C4-2B (cell line): ENCODE results near the gene SLC2A6.

Source experiments
- H3K27ac ChIP-seq: fragments of 450-650 bp; 2 replicates; pipeline ENCODE4 v1.5.1; 2017
- ZFX ChIP-seq: fragments of 450-650 bp; IDR thresholded peaks from 2 replicates; pipeline ENCODE4 v1.6.1; 2017
- TF ChIP-seq, protein P1 (sequence below): fragments of 450-650 bp; conservative IDR thresholded peaks from 2 replicates; pipeline ENCODE4 v1.5.1; 2017; ENCODE audit warnings: mild to moderate bottlenecking

SLC2A6 gene

DNA sequence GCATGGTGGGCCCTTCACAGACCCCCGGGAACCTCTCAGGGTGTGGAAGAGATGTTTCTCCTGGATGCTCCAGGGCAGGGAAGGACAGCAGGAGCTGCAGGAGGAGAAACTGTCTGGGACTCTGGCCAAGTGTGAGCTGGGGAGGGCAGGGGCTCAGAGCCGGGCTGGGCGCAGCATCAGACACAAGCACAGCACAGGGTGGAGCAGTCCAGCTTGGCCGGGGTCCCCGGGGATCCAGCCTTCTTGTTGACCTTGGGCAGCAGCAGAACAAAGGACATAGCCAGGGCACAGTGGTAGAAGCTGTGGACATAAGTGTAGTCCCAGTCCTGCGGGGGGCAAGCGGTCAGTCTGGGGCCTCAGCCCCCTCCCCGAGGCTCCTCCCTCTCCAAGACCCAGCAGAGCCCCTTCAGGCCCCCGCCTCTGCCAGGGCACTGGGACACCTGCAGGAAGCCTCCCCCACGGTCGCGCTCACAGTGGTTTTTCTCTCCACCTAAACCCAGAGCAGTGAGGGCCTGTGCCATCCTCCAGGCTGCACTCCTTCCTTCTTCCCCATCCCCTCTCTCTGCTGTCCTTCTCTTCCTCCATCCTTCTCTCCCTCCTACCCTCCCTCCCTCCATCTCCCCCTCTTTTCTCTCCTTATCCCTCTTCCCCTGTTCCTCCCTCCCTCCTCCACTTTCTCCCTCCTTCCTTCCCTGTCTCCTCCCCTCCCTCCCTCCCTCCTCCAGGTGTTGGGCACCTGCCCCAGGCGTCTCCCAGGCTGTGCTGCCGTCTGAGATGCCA is 35.8 kb upstream of the SLC2A6 start:
- no peak overlapping the region for H3K27ac ChIP-seq
- TF ChIP-seq, protein P1, sequence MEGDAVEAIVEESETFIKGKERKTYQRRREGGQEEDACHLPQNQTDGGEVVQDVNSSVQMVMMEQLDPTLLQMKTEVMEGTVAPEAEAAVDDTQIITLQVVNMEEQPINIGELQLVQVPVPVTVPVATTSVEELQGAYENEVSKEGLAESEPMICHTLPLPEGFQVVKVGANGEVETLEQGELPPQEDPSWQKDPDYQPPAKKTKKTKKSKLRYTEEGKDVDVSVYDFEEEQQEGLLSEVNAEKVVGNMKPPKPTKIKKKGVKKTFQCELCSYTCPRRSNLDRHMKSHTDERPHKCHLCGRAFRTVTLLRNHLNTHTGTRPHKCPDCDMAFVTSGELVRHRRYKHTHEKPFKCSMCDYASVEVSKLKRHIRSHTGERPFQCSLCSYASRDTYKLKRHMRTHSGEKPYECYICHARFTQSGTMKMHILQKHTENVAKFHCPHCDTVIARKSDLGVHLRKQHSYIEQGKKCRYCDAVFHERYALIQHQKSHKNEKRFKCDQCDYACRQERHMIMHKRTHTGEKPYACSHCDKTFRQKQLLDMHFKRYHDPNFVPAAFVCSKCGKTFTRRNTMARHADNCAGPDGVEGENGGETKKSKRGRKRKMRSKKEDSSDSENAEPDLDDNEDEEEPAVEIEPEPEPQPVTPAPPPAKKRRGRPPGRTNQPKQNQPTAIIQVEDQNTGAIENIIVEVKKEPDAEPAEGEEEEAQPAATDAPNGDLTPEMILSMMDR, result no peak
- TF ChIP-seq ZFX, result no peak

DNA sequence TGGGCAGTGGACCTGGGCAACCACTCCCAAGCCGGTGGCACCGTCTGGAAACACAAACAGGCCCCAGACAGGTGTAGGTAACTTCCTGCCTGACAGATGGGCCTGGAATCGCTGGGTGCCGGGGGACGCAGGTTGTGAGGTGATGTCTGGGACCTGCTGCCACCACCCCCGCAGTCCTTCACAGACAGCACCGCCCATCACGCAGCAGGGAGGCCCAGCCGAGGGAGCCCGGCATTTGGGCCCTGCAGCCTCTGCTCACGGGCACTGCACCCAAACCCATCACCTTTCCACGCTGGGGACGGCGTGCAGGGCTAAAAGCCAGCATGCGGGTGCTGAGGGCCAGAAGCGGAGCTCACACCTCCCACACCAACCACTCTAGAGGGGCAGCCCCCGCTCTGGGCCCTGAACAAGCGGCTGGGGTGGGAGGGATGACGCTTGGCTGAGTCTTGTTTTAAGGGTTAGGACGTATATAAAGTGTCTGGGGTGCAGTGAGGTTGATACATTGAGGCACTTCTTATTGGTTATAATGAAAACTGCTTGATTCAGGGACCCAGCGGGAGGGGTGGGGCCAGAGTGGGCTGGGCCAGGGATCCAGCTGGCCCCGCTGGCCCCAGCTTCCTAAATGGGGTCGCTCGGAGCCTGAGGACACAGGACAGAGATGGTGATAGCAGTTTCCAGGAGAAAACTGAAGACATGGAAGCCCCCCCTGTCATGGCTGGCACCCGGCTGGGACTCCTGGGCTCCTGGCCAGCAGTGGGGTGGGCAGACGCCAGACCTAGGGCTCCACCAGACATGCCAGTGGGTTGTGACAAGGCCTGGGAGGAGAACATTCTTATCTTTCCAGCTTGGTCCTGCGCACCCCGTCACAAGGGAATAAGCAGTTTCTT is 34.6 kb upstream of the SLC2A6 start:
- no peak overlapping the region for H3K27ac ChIP-seq
- TF ChIP-seq, protein P1, result no peak
- TF ChIP-seq ZFX, result no peak

DNA sequence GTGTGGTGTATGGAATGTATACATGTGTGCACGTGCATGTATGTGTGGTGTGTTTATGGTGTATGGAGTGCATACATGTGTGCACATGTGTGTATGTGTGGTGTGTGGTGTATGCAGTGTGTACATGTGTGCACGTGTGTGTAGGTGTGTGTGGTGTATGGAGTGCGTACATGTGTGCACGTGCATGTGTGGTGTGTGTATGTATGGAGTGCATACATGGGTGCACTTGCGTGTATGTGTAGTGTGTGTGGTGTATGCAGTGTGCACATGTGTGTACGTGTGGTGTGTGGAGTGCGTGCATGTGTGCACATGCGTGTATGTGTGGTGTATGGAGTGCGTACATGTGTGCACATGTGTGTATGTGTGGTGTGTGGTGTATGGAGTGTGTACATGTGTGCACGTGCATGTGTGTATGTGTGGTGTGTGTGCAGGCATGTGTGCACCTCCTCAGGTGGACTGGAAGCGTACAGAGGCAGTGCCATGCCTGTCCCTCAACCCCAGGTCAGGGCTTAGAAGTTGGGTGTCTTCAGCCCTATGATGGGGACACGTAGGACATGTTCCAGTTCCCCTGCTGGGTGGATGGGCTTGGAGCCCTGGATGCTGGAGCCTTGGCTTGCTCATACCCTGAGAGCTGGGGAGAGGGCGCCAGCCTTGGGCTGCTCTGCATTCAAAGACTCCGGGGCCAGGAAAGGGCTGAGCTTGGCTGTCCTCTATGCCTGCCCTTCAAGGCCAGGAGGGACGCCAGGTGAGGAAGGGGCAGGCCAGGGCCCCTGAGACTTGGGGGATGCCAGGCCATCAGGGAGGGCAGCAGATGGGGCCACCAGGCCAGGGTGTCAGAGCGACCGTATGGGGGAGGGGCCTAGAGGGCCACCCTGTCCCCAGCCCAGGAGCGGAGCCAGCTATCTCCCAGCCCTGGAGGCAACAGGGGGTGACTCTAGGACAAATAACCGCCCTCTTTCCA is 33.6 kb upstream of the SLC2A6 start:
- H3K27ac ChIP-seq, result no peak overlapping the region
- TF ChIP-seq ZFX, result no peak
- TF ChIP-seq, protein P1, result no peak

DNA sequence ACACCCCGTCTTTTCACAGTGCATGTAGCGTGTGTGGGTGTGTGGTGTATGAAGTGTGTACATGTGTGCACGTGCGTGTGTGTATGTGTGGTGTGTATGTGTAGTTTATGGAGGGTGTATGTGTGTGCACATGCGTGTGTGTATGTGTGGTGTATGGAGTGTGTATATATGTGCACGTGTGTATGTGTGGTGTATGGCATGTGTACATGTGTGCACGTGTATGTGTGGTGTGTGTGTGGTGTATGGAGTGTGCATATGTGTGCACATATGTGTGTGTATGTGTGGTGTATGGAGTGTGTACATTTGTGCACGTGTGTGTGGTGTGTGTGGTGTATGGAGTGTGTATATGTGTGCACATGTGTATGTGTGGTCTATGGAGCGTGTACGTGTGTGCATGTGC is 32.7 kb upstream of the SLC2A6 start:
- TF ChIP-seq, protein P1, result no peak
- TF ChIP-seq ZFX, result no peak
- no peak overlapping the region for H3K27ac ChIP-seq

DNA sequence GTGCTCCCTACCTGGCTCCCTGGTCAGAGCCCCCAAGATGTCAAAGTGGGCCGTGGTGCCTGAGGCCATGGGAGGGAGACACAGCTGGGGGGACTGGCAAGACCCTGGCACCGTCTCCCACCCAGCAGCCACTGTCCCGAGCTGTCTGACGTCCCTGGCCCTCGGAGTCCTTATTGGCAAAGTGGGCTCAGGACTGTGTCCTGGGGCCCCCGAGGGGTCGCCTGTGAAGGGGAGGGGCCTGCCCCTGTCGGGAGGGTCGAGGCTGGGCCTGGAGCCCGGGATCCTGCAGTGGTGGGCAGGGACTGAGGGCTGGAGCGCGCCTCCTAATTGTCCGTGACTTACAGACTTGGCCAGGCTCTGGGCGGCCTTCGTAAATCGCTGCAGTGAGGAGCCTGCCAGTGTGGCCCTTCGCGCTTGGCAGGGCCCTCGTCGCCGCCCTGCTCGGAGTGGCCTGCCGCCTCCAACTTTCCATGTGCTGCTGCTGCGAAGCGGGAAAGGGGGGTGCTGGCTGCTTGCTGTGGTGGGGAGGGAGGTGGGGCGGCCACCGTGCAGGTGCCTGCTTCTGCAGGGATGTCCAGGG is 32.1 kb upstream of the SLC2A6 start:
- H3K27ac ChIP-seq, result no peak overlapping the region
- TF ChIP-seq, protein P1, result no peak
- TF ChIP-seq ZFX, result no peak

DNA sequence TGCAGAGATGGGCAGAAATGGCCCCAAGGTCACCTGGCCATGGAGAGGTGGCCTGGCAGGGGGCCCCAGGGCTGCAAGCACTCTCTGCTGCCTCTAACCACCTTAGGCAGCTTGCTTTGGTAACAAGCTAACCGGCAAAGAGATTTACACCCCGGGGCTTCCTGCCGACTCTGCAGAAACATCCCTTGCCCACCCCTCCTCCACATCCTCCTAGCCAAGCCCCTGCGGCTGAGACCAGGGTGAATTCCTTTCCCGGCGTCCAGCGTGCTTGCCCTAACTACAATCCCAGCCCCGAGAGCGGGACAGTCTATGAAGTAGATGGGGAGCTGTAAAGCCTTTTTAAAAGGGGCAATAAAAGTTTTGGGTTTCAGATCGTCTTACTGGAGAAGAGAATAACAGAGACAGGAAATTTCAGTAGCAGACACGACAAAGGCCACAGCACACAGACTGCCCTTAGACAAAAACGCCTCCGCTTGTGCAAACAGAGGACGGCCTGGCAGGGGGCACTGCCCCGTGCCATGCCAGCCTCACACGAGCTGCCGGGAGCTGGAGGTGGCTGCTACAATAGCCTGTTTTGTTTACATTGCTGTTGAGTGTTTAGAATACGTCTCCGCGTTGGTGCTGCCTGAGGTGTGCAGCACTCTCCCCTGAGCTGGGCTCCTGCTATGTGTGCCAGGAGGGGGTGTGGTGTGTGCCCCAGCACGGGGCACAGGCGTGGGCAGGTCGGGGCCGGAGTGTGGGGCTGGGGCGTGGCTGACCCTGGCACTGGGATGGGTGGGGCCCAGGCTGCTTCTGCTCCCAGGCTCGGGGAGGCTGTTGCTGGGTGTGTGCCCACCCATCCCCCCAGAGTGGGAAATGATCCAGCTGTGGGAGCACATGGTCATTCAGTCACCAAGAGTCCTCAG is 30.5 kb upstream of the SLC2A6 start:
- H3K27ac ChIP-seq, result no peak overlapping the region
- no peak for TF ChIP-seq ZFX
- TF ChIP-seq, protein P1, result no peak
